Hematopoietic multipotent progenitor cell (in vitro differentiated cells): ENCODE measurements around the gene AICDA. TPM values are rescaled to one million over a fixed set of nuclear protein-coding genes. Genes with fewer than 3 reads are reported as not detected.
"Not testable (repeated sequence)": the region's sequence is repeated elsewhere in the genome, so short reads cannot be mapped to it uniquely, and the experiment has no call there.

ENCODE experiments used
- DNase-seq, 3 donors: peaks; one replicate each; pipeline ENCODE4 v3.0.0-alpha.2; 2011 to 2015; ENCODE audit warnings: low read depth in 2 of 3, low spot score in 2 of 3
- total RNA-seq: library from RNA; depleted of rRNA; stranded (reverse); fragments of >200 nt; gene quantifications from one replicate; pipeline ENCODE4 v1.2.3, GENCODE V29; 2012

AICDA gene
- total RNA-seq, 1 donor, result not detected

GRCh38 chr12:8615206-8615605 lies 2.5 kb upstream of the AICDA start:
- no peak for DNase-seq

GRCh38 chr12:8613881-8614280 lies 1.2 kb upstream of the AICDA start:
- DNase-seq, result not testable (repeated sequence)

DNA sequence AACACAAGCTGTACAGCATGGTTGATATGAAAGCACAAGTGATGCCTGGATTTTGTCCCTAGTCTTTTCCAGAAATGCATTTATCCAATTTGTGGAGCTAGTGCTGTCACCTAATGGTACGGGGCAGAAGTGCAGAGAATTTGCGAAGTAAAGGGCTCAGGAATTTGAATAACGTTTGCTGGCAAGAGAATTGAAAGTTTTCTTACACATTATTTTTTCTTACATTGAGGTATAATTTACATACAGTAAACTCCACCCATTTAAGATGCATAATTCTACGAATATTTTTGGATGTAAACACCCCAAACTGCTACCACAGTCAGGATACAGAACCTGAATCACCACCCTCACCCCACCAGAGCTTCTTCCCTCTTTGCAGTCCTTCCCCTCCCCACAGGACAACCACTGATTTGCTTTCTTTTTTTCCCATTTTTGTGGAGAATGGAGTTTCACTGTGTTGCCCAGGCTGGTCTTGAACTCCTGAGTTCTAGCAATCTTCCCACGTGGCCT lies 3.5 kb downstream of the AICDA start:
- peak in 1 of 3 donors; percentile 34 for DNase-seq

GRCh38 chr12:8606890-8607289 lies 5.8 kb downstream of the AICDA start:
- no peak for DNase-seq

GRCh38 chr12:8605057-8605456 lies 7.6 kb downstream of the AICDA start:
- DNase-seq, result no peak

- DNase-seq, result no peak
These were observed 8.8 kb downstream of the AICDA start for GRCh38 chr12:8603856-8604255.

GRCh38 chr12:8603286-8603685 lies 9.4 kb downstream of the AICDA start:
- no peak for DNase-seq

- no peak for DNase-seq
These were observed 16.1 kb downstream of the AICDA start for GRCh38 chr12:8596561-8596960.

DNA sequence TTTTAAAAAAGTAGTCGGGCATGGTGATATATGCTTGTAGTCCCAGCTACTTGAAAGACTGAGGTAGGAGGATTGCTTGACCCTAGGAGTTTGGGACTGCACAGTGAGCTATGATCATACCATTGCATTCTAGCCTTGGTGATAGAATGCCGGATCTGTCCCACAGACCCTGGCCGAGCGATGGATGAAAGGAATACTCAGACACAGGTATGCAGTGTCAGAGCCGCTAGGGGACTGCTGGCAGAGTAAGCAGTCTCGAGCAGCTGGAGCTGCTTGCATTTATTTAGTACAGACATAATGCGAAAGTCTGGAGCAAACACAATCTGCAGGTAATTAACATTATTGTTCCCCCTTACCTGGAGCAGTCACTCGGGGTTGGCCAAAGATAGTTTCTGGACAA lies 18.6 kb downstream of the AICDA start:
- no peak for DNase-seq

DNA sequence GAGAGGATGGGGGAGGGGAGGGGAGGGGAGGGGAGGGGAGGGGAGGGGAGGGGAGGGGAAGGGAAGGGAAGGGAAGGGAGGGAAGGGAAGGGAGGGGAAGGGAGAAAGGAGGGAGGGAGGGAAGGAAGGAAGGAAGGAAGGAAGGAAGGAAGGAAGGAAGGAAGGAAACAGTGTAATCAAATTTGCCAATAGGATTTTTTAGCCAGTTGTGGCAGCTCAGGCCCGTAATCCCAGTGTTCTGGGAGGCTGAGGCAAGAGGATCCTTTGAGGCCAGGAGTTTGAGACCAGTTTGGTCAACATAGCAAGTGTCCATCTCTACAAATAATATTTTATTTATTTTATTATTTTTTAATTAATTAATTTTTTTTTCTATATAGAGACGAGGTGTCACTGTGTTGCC lies 19.4 kb downstream of the AICDA start:
- DNase-seq, result no peak

DNA sequence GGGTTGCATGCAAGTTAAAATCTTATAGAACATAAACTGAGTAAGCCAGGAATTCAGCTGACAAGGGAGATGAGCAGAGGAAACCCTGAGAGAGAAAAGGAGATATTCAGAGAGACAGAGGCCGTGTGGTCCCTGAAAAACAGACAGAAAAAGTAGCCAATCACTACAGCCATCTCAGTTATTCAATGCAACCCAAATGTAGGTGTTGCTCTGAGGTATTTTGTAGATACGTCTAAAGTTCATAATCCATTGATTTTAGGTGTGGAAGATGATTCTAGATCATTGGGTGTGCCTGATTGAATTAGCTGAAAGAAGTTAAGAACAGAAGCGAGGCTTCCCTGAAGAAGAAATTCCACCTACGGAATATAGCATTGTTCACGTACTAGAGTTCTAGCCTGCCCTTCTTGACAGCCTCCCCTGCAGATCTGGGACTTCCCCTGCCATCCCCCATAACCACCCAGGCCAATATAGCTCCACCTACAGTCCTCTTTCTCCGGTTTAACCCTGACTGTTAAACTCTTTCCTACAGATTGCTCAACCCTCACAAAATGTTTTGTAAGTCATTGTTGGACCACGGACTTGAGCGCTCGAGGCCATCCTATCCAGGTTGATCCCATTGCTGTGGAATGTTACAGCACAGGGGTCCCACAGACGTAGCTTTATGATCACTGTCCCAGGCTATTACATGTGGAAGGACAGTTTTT lies 21.7 kb downstream of the AICDA start:
- peak in 2 of 3 donors; percentile 31 to 44 for DNase-seq

- DNase-seq, result no peak
These were observed 23.0 kb downstream of the AICDA start for GRCh38 chr12:8589679-8590078.

DNA sequence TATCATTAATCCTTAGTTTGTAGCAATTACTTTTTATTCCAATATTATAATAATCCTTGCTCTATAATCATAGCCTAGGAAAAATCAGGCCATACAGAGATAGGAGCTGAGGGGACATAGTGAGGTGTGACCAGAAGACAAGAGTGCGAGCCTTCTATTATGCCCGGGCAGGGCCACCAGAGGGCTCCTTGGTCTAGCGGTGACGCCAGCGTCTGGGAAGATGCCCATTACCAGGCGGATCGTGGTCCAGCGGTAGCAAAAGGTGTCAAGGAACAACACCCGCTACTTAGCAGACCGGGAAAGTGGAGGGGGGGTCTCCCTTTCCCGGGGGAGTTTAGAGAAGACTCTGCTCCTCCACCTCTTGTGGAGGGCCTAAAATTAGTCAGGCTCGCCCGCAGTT lies 28.2 kb downstream of the AICDA start:
- DNase-seq, result not testable (repeated sequence)

- DNase-seq, result no peak
These were observed 28.7 kb downstream of the AICDA start for GRCh38 chr12:8584004-8584403.

DNA sequence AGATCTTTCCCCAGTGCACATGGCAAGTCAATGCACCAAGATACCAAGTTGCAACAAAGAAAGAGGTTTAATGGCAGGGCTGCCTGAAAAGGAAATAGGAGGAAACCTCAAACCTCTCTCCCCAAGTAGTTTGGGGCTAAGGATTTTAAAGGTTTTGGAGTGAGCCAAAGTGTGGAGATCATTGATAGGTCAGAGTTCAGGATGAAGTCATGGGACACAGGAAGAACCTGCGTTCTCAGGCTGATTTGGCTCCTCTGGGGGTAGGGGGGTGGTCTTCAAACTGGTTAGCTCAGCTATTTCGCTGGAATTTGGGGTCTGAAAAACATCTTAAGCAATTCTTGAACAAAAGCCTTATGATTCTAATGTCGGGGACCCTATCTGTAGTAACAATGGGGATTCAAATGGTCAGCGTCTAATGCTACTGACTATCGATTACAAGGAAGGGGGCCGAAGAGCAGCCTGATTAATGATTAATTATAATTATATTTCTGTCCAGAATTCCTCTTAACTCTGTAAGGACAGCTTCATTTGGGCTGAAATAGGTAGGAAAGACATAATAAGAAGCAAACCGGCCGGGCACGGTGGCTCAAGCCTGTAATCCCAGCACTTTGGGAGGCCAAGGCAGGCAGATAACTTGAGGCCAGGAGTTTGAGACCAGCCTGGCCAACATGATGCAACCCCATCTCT lies 31.4 kb downstream of the AICDA start:
- DNase-seq, result no peak

GRCh38 chr12:8577879-8578278 lies 34.8 kb downstream of the AICDA start:
- DNase-seq, result no peak

GRCh38 chr12:8572507-8572906 lies 40.2 kb downstream of the AICDA start:
- peak in 2 of 3 donors; percentile 9 to 55 for DNase-seq

DNA sequence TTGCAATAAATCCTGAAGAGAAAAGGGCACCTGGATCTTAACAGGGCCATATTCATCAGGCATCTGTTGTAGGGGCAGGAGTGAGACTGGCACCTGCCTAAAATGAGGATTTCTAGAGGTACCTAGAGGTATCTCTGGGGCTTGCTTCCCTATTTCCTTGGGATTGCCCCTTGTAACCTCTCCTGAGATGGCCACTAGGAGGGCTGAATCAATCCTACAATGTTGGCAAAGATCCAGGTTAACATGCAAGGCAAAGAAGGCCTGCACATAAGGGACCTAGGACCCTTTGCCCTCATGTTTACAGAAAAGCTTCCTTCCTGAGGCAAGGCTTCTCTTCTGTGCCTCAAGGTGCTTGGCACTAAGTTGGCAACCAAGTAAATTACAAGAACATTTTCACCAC lies 46.1 kb downstream of the AICDA start:
- DNase-seq, result no peak

GRCh38 chr12:8566052-8566451 lies 46.6 kb downstream of the AICDA start:
- not testable (repeated sequence) for DNase-seq

GRCh38 chr12:8564656-8565055 lies 48.0 kb downstream of the AICDA start:
- no peak for DNase-seq

- DNase-seq, result no peak
These were observed 49.3 kb downstream of the AICDA start for GRCh38 chr12:8563356-8563755.

DNA sequence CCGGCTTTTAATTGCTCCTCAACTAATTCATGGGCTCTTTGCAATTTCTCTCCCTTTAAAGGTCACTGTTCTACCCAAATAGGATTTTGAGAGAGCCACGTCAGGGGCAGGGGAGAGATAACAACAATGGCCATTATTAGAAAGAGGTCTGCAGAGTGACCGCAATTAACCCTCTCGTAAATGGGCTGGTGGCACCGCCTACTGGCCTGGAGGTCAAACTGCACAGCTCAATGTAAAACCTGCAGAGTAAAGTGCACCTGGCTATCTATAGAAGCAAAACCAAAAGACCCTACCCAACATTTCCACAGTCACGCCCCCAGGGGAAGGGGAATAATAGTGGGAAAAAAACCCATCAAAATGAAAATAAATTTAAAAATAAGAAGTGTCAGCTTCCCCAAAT lies 50.3 kb downstream of the AICDA start:
- DNase-seq, result no peak
